Measurements from ENCODE around the gene NOX5.

DNA sequence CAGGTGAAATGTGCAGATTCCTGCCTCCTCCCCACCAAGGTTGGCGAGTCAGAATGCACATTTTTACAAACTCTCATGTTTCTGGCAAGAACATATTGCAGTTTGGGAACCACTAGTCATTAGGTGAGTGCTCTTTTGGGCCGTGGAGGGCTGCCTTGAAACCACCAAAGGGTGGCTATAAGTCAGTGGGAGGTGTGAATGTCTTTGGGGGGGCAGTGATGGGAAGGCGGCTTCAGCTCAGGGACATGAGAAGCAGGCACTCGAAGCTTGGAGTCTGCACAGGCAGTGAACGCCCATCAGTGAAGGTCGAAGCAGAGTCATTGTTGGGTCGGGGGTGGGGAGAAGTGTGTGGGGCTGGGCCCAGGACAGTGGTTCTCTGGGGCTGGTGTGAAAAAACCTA is 1.1 kb downstream of the NOX5 start:
- TF ChIP-seq POLR2A (IDR thresholded peaks at IDR 0.05) = no peak
- TF ChIP-seq CTCF (IDR thresholded peaks at IDR 0.05) = no peak
